HG02981 (cell line): Measurements from ENCODE around the gene MMP23B.
"Not testable (repeated sequence)": the region's sequence is repeated elsewhere in the genome, so short reads cannot be mapped to it uniquely, and the experiment has no call there.

Experiments used
- ATAC-seq: cut with Tn5 transposase; IDR thresholded peaks from one replicate; pipeline ENCODE4 v1.9.1; 2021; ENCODE audit warnings: mild to moderate bottlenecking, moderate library complexity; ENCODE audit not compliant: unreplicated experiment

The MMP23B gene

DNA sequence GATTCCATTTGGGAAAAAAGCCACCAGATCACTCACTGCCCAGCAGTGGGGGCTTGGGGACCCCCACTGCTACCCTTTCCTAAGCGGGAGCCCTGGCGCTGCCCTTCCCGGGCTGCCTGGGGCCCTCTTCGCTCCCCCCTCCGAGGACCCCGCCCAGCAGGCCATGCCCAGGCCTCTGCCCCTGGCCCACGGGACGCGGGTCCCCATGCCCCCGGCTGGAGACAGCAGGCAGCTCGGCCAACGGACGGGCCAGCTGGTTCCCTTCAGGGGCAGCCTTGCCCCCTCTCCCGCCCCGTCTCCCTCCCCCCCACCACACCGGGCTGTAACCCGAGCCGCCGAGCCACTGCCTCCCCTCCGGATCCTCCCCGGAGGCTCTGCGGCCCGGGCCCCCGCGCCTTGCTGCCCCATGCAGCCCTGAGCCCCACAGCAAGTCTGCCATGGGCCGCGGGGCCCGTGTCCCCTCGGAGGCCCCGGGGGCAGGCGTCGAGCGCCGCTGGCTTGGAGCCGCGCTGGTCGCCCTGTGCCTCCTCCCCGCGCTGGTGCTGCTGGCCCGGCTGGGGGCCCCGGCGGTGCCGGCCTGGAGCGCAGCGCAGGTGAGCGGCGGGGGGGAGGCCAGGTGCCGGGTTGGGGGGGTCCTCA is at the start of gene MMP23B:
MMP23B (plus strand) TSS at position 392 of the 639 bp plus-strand sequence; CDS start at position 438, 46 bp downstream.
- no peak for ATAC-seq

DNA sequence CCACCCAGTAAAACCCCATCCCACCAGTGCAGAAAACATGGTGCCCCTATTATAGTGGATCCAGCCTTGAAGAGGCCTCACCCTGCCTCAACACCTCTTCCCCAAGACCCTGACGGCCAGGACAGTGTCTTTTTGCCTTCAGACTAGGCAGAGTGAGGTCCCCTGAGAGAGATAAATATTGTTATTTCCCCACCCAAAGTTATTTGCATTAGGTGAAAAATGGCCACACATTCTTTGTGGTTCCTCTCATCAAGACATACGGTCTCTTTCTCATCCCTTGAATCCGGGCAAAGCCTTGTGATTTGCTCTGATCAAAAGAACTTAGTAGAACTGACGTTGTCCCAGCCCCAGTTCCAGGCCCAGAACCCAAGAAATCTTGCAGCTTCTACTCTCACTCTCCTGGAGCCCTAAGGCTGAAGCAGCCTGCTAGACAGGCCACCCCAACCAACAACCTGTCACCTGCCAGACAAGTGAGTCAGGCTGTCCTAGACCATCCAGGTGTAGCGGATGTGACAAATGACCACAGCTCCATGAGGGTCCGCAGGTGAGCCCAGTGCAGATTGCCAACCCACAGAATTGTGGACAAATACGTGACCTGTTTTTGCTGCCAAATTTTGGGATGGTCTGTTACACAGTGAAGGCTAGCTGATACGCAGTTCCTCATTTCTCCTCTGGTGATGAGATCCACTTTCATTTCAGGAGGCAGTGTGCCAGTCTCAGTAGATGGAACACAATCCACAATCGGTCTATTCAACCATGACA is 49.2 kb upstream of the MMP23B start:
- ATAC-seq = no peak

DNA sequence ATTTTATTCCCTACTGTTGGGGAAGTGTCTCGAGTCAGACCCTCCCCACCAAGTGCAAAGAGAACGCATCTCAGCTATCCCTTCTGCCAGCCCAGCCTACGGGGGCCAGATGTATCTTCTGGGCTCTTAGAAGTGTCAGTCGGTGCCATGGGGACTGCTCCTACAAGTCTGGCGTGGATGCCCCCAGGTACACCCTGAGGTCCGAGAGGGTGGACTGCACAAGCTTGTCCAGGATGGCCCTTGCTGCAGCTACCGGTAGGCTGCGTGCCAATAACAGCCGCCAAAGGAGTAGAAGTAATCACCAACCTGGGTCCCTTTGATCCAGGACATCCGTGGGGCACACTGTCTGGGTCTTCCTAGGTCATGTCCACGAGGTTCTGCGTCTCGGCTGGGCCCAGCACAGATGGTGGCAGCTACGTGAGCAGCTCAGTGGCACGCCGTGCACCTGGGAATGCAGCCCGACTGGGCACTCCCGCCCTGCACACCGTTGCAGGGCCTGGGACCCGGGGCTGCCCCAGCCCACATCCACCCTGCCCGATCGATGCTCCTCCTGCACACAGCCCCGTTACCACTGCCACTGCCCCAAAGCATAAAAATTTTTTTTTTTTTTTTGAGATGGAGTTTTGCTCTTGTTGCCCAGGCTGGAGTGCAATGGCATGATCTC is 48.5 kb upstream of the MMP23B start:
- ATAC-seq = no peak

DNA sequence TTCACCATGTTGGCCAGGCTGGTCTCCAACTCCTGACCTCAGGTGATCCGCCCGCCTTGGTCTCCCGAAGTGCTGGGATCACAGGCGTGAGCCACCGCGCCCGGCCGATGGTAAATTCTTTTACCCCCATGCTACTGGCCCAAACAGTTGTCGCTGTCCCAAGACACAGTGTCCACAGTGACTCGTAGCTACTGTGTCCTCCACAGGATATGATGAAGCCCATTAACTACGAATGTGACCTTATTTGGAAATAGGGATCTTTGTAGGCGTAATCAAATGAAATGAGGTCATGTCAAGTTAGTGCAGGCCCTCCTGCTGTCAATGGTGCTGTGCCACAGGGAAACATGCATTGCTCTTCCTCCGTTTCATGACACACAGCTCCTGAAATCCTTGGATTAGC is 40.5 kb upstream of the MMP23B start:
- no peak for ATAC-seq

DNA sequence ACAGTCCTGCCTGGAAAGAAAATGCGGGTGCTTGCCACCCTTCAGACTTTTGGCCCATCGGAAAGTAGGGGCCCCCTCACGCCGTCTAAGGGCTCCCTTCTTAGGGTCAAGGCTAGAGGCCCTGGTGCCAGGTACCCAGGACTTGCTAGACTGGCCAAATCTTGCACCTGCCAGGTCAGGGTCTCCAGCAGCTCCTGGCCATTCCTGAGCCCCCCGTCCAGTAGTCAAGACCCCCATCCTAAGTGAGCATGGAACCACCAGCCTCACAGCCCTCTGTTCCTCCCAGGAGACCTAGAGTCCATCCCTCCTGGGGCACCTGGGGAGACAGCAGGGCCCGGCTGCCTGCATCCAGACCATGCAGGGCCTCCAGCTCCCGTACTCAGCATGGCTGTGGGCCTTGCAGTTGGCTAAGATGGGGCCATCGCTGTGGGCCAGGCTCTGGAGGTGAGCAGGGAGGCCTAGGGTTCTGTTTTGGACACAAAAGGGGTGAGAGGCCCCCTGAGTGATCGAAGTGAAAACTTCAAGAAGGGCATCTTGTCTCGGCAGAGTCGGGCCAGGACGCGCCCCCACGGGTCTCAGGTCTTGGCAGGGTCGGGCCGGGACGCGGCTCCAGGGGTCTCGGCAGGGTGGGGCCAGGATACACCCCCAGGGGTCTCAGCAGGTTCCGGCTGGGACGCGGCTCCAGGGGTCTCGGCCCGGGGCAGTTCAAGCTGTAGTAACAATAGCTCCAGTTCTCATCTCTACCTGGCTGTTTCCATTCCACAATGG is 38.0 kb upstream of the MMP23B start:
- no peak for ATAC-seq

DNA sequence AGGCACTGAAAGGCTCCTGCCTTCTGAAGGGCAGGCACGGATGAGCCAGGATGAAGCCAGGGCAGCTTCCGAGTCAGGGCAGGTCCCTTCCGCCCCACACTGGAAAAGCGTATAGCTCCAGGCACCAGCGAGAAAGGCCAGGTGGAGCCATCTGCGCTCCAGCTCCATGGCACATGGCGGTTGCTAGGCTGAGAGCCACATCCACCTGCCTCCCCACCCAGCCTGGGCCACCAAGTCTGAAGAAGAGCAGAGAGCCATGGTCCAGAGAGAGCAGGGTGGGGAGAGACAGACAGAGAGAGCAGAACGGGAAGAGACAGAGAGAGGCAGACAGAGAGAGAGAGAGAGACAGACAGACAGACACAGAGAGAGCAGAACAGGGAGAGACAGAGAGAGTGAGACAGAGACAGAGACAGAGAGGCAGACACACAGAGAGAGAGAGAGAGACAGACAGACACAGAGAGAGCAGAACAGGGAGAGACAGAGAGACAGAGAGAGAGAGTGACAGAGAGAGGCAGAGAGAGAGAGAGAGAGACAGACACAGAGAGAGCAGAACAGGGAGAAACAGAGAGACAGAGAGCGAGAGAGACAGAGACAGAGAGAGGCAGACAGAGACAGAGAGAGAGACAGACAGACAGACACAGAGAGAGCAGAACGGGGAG is 37.2 kb upstream of the MMP23B start:
- ATAC-seq = no peak

DNA sequence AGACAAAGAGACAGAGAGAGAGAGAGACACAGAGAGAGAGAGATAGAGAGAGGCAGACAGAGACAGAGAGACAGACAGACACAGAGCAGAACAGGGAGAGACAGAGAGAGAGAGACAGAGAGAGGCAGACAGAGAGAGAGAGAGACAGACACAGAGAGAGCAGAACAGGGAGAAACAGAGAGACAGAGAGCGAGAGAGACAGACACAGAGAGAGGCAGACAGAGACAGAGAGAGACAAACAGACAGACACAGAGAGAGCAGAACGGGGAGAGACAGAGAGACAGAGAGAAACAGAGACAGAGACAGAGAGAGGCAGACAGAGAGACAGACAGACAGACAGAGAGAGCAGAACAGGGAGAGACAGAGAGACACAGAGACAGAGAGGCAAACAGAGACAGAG is 36.6 kb upstream of the MMP23B start:
- not testable (repeated sequence) for ATAC-seq

DNA sequence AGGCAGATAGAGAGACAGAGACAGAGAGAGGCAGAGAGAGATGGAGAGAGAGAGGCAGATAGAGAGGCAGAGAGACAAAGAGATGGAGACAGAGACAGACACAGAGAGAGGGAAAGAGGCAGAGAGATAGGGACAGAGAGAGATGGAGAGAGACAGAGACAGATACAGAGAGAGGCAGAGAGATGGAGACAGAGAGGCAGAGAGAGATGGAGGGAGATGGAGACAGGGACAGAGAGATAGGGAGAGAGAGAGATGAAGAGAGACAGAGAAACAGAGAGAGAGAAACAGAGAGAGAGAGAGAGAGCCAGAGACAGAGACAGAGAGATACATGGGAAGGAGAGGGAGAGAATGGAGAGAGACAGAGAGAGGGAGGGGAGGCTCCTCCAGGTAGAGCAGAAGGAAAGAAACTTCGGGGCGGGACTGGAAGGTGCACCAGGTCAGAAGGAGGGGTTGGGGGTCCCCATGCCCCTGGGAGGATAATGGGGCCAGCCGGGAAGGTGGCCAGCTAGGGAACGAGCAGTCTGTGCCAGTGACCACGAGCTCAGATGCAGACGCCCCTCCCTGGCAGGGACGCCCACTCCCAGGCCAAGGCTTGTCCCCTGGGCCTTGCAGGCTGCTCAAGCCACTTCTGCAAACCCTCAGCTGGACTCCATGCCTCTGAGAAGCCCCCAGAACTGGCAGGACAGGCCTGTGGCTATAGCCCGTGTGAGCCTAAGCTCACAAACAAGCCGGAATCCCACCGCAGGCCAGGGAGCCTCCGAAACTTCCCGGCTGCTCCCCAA is 35.3 kb upstream of the MMP23B start:
- ATAC-seq = no peak

DNA sequence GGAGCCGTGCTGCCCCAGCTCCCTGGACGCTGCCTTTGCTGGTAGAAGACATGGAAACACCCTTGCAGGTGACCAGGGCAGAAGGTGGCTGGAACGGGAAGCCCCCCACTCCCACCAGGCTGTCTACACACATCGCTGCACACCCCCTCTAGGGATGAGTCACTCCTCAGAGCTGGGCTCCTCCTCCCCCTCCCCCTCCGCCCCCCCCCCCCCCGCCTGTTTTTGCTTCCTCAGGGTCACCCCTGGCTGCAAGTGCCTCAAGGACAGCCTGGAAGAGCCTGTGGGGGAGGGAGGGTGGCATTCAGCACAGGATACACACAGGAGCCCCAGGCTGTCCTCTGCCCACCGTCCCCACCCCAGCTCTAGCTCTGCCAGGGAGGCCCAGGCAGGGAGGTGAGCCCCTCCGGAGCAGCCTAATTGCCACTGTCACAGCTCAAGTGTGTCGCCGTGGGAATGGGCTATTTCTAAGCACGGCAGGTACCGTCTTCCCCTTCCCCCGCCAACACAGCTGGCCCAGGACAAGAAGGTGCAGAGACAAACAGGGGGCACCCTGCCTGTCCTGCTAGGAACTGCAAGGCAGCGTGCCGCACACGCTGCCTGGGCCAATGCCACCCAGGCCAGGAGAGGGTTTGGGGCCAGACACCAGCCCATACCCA is 34.6 kb upstream of the MMP23B start:
- ATAC-seq = no peak

DNA sequence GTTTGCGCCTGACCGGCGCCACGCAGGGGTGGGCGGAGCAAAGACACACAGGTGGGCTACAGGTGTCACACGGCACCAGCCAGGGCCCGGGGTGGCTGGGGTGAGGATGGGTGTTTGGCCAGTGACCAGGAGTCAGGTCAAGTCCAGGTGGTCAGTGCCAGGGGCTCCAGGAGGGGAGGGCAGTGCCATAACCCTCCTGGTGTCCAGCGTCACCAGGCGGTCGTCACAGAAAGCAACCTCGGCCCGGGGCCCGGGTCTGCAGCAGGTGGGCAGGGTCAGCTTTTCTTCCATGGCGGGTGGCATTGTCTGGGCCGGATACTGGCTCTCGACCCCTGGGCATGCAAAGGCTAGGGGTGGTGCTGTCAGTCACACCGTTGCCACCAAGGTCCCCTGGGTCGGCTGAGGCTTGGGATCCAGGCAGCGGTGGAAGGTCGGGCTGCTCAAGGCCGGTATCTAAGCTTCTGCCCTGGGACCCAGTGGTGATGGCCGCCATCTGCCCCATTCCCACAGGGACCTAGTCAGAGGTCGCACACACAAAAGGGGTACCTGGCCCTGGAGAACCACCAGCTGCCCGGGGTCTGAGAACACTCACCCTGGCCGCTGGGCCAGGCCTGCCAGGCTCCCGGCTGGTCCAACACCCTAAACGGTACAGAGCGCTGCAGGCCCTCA is 33.8 kb upstream of the MMP23B start:
- ATAC-seq = no peak

DNA sequence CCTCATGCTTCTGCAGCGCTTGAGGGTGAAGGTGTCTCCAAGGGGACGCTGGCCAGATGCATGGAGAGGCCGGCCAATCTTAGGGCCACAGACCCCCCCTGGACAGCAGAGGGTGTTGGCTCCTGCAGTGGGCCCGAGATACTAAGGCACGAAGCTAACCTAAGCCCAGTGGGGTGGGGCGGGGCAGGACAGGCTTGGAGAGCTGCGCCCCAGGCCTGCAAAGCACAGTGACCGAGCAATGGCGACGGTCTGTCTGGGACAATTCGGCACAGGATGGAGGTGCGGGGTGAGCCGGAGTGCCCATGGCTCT is 33.3 kb upstream of the MMP23B start:
- ATAC-seq = no peak

DNA sequence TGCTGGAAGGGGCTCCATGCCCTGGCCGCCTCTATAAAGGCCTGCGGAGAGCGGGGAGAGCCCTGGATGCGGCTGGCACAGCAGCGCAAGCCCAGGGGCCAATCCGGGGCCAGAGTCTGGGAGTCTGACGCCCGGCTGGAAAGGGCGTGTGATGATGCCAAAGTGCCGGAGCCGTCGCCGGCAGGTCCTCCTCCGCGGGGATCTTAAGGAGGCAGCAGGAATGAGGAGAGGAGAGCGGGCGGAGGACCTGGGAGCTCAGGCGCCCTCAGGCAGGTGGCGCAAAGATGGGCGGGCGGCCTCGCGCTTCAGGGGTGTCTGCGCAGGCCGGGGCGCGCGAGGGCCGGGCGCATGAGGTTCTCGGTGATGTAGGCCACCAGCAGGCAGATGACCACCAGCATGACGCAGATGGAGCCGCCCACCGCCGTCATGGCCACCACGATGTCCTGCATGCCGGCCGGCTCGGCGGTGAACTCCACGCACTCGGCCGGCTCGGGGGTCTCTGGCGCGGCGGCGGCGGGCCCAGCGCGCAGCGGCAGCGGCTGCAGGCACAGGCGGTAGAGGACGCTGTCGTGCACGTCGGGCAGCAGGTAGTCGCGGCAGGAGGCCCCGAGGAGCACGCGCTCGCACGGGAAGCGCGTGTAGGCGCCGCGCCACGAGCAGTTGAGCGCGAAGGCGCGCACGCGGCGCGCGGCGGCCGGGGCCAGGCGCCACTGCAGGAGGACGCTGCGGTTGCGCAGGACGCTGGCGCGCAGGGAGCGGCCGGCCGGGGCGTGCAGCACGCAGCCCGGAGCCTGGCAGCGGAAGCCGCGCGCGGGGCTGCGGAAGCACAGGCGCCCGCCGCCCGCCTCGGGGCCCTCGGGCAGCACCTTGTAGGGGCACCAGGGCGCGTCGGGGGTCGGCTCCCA is 32.7 kb upstream of the MMP23B start:
- no peak for ATAC-seq

DNA sequence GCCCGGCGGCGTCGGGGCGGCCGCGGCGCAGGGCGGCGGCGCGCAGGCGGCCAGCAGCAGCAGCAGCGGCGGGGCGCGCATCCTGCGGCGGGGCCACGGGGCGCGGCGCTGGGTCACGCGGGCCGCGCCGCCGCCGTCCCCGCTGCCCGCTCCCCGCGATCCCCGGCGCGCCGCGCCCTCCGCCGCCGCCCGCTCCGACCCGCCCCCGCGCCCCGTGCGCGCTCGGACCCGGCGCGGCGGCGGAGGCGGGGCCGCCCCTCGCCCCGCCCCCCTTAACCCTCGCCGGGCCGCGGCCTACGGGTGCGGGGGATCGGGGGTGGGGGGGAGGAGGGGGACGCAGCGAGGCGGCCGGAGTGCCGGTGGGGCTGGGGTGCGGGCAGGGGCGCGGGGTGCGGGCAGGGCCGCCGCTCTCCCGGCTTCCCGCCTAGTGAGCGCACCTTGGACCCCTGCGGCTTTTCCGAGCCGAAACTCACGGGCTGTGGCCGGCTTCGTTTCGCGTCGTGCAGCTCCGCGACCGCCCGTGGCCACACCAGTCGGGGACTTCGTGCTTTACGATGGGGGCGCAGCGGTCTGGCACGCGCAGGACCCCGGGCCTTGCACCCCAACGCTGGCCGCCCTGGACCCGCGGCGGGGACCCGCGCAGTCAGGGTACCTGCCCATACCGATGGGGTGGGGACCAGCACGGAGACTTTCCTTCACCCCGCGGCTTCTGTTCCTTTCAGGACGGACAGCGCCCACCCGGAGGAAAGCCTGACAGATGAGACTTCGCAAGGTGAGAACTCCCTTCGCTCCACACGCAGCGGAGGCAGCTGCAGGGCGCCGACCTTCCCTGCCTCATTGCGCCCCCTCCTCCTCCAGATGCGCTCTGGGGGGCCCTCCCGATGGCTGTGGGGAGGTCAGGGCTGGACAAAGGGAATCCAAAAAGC is 31.8 kb upstream of the MMP23B start, which contains the start of gene FNDC10:
FNDC10 (minus strand) TSS at position 201 of the 926 bp plus-strand sequence; CDS start at position 81, 120 bp downstream.
- no peak for ATAC-seq

DNA sequence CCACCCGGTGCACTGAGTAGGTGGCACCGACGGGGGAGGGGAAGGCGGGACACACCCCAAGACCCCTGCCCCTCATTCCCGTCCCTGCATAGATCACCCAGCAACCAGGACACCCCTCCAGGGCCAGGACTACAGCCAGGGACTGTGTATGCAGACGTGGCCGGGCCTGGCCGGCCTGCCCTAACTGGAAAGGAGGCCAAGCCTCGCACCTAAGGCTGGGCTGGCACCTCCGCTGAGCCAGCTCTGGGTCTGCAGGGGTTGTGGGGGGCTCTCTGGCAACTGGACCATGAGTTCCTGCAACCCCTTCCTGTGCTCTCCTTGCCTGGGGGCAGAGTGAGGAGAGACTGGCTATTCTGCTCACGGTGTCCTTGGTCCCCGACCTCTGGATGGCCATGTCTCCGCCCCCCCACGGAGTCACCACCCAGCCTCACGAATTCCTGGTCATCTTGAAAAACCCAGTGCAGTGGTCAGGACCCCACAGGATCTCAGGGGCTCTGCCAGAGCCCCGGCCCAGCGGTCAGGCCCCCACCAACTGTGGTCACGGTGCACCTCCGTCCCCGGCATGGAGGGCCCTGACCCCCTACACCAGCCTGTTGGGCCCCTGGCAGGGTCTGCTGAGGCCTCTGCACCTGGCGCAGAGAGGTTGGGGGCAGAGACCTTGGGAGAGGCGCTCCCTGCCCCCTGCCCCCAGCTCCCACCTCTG is 31.0 kb upstream of the MMP23B start:
- no peak for ATAC-seq

DNA sequence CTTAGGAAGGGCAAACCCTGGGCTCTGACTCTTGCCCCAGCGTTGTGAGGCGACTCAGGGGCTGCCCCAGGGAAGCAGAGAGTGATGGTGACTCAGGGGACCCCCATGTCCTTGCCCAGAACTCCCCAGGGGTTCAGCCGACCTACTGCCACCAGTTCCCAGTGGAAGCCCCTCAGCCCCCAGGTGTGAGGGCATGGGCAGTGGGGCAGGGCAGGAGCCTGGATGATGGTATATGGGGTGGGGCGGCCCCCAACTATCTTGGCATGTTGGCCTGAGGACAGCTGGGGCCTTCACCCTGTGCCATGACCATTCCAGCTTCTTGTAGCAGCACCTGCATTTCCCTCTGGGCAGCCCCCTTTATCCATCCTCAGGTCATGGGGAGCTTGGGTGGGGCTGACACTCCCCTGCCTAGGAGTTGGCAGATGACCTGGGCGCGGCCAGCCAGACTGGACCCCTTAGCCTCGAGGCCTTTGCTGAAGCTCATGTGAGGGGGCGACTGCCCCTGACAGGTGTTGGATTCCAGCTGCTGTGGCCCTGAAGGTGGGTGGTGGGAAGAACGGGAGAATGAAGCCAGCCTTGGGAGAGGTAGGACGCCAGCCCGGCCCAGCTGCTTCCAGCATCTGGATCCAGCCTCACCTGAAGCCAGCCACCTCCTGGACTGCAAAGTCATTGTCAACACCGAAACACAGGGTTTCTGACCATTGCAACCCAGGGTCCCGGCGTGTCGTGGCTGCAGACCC is 30.2 kb upstream of the MMP23B start:
- ATAC-seq = no peak
